A549 (cell line): ENCODE data around the gene MASTL.

Experiments used
- CEBPB ChIP-seq, 2 experiments: fragments of >200 bp in 1 of 2; sonication (Bioruptor Twin) in 1 of 2; formaldehyde crosslinking in 1 of 2; IDR thresholded peaks; 2 replicates each; pipeline ENCODE4 v1.6.1; 2012 to 2016
- CHD2 ChIP-seq: fragments of 150-350 bp; IDR thresholded peaks from 2 replicates; pipeline ENCODE4 v1.6.1; 2014; ENCODE audit warnings: low read length; ENCODE audit not compliant: partially characterized antibody
- CHD4 ChIP-seq: fragments of 200-600 bp; sonication (generic); IDR thresholded peaks from 2 replicates; pipeline ENCODE4 v1.6.1; 2016; ENCODE audit warnings: antibody characterized with exemption, mild to moderate bottlenecking, borderline replicate concordance
- CTCF ChIP-seq: fragments of >200 bp; sonication (Bioruptor Twin); formaldehyde crosslinking; IDR thresholded peaks from 3 replicates; pipeline ENCODE4 v1.5.1; 2016
- FOSL2 ChIP-seq, 2 experiments: fragments of 450-650 bp in 1 of 2; fragments of >200 bp in 1 of 2; sonication (Bioruptor Twin) in 1 of 2; formaldehyde crosslinking; IDR thresholded peaks; 2 replicates each; pipeline versions ENCODE4 v1.5.0 to v1.6.1; 2016 to 2020; ENCODE audit warnings: mild to moderate bottlenecking in 1 of 2, moderate library complexity in 1 of 2
- NFE2L2 ChIP-seq: fragments of 150-350 bp; conservative IDR thresholded peaks from 2 replicates; pipeline ENCODE4 v1.6.1; 2014; ENCODE audit warnings: low read length
- POLR2A ChIP-seq: IDR thresholded peaks from 2 replicates; pipeline ENCODE4 v1.6.1; 2012; ENCODE audit warnings: mild to moderate bottlenecking, low read length
- TF ChIP-seq, protein P1 (sequence below): fragments of 200-600 bp; sonication (generic); IDR thresholded peaks from 2 replicates; pipeline ENCODE4 v1.6.1; 2016; ENCODE audit warnings: antibody characterized with exemption, mild to moderate bottlenecking, moderate library complexity

GRCh38 chr10:27138277-27138676 lies 16.9 kb upstream of the MASTL start:
- TF ChIP-seq CTCF (no peak), CHD2 (no peak), FOSL2 (IDR thresholded peaks at IDR 0.05) (no peak), FOSL2 (CRISPR knock-in tag; IDR thresholded peaks at IDR 0.05) (no peak), POLR2A (no peak), CEBPB (IDR thresholded peaks at IDR 0.05) (no peak), CHD4 (no peak), NFE2L2 (no peak)
- TF ChIP-seq, protein P1, sequence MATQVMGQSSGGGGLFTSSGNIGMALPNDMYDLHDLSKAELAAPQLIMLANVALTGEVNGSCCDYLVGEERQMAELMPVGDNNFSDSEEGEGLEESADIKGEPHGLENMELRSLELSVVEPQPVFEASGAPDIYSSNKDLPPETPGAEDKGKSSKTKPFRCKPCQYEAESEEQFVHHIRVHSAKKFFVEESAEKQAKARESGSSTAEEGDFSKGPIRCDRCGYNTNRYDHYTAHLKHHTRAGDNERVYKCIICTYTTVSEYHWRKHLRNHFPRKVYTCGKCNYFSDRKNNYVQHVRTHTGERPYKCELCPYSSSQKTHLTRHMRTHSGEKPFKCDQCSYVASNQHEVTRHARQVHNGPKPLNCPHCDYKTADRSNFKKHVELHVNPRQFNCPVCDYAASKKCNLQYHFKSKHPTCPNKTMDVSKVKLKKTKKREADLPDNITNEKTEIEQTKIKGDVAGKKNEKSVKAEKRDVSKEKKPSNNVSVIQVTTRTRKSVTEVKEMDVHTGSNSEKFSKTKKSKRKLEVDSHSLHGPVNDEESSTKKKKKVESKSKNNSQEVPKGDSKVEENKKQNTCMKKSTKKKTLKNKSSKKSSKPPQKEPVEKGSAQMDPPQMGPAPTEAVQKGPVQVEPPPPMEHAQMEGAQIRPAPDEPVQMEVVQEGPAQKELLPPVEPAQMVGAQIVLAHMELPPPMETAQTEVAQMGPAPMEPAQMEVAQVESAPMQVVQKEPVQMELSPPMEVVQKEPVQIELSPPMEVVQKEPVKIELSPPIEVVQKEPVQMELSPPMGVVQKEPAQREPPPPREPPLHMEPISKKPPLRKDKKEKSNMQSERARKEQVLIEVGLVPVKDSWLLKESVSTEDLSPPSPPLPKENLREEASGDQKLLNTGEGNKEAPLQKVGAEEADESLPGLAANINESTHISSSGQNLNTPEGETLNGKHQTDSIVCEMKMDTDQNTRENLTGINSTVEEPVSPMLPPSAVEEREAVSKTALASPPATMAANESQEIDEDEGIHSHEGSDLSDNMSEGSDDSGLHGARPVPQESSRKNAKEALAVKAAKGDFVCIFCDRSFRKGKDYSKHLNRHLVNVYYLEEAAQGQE = no peak
